HCT116 (cell line): ENCODE results near the gene NOP10. TPM values are rescaled to one million over a fixed set of nuclear protein-coding genes. Genes with fewer than 3 reads are reported as not detected.

Source experiments
- ATAC-seq: fragments of 200-7000 bp; cut with Tn5 transposase; 2 replicates; pipeline ENCODE4 v1.9.1; 2020; ENCODE audit warnings: mild to moderate bottlenecking, moderate library complexity
- BruUV-seq: library from RNA; stranded (reverse); fragments of 400-500 nt; replicated peaks from 2 replicates; lab custom pipeline; 2021; lab: Mats Ljungman, UMichigan
- CTCF ChIA-PET: fragments of 300-600 bp; sonication (Branson Sonifier 250); formaldehyde crosslinking; loops from one replicate; lab custom pipeline; 2021; ENCODE audit warnings: antibody characterized with exemption; lab: Charles Lee
- POLR2A ChIA-PET: fragments of 300-600, 350-600 bp; sonication (Branson Sonifier 250); formaldehyde crosslinking; loops from one replicate; lab custom pipeline; 2021; ENCODE audit warnings: antibody characterized with exemption; lab: Charles Lee
- RAD21 ChIA-PET, 2 experiments: fragments of 300-600 bp; sonication (Branson Sonifier 250); formaldehyde crosslinking; loops; one replicate each; lab custom pipeline; 2023; ENCODE audit warnings: low total read pairs in 2 of 2; ENCODE audit not compliant: uncharacterized antibody in 2 of 2, unreplicated experiment in 2 of 2, low non-redundant PET in 1 of 2; lab: Charles Lee
- DNase-seq: peaks from one replicate; pipeline ENCODE4 v3.0.0-alpha.2; 2010; ENCODE audit warnings: low read depth, low spot score
- H2AFZ ChIP-seq: fragments of 200-600 bp; shearing (Covaris generic), sonication (generic); 2 replicates; pipeline ENCODE4 v1.6.1; 2017; ENCODE audit warnings: low read depth, mixed run types, mixed read lengths, antibody characterized with exemption, low read length; ENCODE audit not compliant: poor library complexity, severe bottlenecking
- H3K27ac ChIP-seq: 2 replicates; pipeline ENCODE4 v1.5.1; 2012; ENCODE audit warnings: low read depth, low read length
- H3K27me3 ChIP-seq: fragments of 200-600 bp; sonication (generic); 2 replicates; pipeline ENCODE4 v1.6.1; 2016; ENCODE audit warnings: mixed run types, low read length, mixed read lengths; ENCODE audit not compliant: insufficient read depth
- H3K36me3 ChIP-seq, 2 experiments: fragments of 200-500 bp in 1 of 2; fragments of 200-600 bp in 1 of 2; sonication (Bioruptor generic) in 1 of 2; sonication (generic) in 1 of 2; 2 replicates each; pipeline versions ENCODE4 v1.5.1 to v1.6.1; 2014 to 2016; ENCODE audit warnings: low read length in 2 of 2, inconsistent platforms in 1 of 2, mixed read lengths in 1 of 2, mixed run types in 1 of 2; ENCODE audit not compliant: insufficient read depth in 2 of 2, control insufficient read depth in 1 of 2
- H3K4me1 ChIP-seq, 2 experiments: fragments of 200-600 bp in 1 of 2; sonication (generic) in 1 of 2; 2 replicates each; pipeline versions ENCODE4 v1.5.1 to v1.6.1; 2012 to 2017; ENCODE audit warnings: low read length in 2 of 2, inconsistent platforms in 1 of 2, mild to moderate bottlenecking in 1 of 2, mixed read lengths in 1 of 2, mixed run types in 1 of 2, moderate library complexity in 1 of 2; ENCODE audit not compliant: insufficient read depth in 2 of 2, control insufficient read depth in 1 of 2
- H3K4me2 ChIP-seq: fragments of 200-600 bp; sonication (generic); 2 replicates; pipeline ENCODE4 v1.6.1; 2017; ENCODE audit warnings: mixed run types, low read length, mixed read lengths
- H3K4me3 ChIP-seq, 2 experiments: fragments of 200-600 bp in 1 of 2; sonication (generic) in 1 of 2; replicated peaks in 1 of 2; 2 replicates each; pipeline ENCODE4 v1.5.1; 2011 to 2016; ENCODE audit warnings: low read length in 2 of 2, control low read depth in 1 of 2, low read depth in 1 of 2, mild to moderate bottlenecking in 1 of 2, mixed read lengths in 1 of 2, mixed run types in 1 of 2
- H3K79me2 ChIP-seq: fragments of 200-600 bp; sonication (generic); 2 replicates; pipeline ENCODE4 v1.6.1; 2017; ENCODE audit warnings: mild to moderate bottlenecking, mixed run types, low read length, moderate library complexity, mixed read lengths; ENCODE audit not compliant: insufficient read depth
- H3K9ac ChIP-seq: fragments of 200-600 bp; sonication (generic); 2 replicates; pipeline ENCODE4 v1.6.1; 2016; ENCODE audit warnings: low read length, mixed read lengths
- H3K9me2 ChIP-seq: fragments of 200-600 bp; sonication (generic), shearing (Covaris generic); 2 replicates; pipeline ENCODE4 v1.6.1; 2017; ENCODE audit warnings: mixed run types, mild to moderate bottlenecking, moderate library complexity; ENCODE audit not compliant: insufficient read depth
- H3K9me3 ChIP-seq, 2 experiments: fragments of 200-500 bp in 1 of 2; fragments of 200-600 bp in 1 of 2; sonication (Bioruptor generic) in 1 of 2; sonication (generic) in 1 of 2; 2 replicates each; pipeline ENCODE4 v1.6.1; 2014 to 2017; ENCODE audit warnings: low read length in 2 of 2, mixed read lengths in 2 of 2, inconsistent platforms in 1 of 2, low read depth in 1 of 2, mild to moderate bottlenecking in 1 of 2, mixed run types in 1 of 2, moderate library complexity in 1 of 2; ENCODE audit not compliant: control insufficient read depth in 1 of 2, insufficient read depth in 1 of 2
- H4K20me1 ChIP-seq: fragments of 200-600 bp; sonication (generic), shearing (Covaris generic); 2 replicates; pipeline ENCODE4 v1.6.1; 2017; ENCODE audit warnings: mixed run types, mild to moderate bottlenecking, moderate library complexity; ENCODE audit not compliant: insufficient read depth
- CBX3 ChIP-seq: IDR thresholded peaks from 2 replicates; pipeline ENCODE4 v1.6.1; 2012; ENCODE audit warnings: low read depth
- CEBPB ChIP-seq: IDR thresholded peaks from 2 replicates; pipeline ENCODE4 v1.6.1; 2012; ENCODE audit warnings: low read depth
- EGR1 ChIP-seq: IDR thresholded peaks from 2 replicates; pipeline ENCODE4 v1.6.1; 2012; ENCODE audit warnings: low read depth
- EZH2 ChIP-seq: fragments of 200-600 bp; sonication (generic); IDR thresholded peaks from 2 replicates; pipeline ENCODE4 v1.6.1; 2017; ENCODE audit warnings: antibody characterized with exemption, mixed run types
- FOSL1 ChIP-seq: IDR thresholded peaks from 2 replicates; pipeline ENCODE4 v1.6.1; 2012; ENCODE audit warnings: low read depth
- JUND ChIP-seq: IDR thresholded peaks from 2 replicates; pipeline ENCODE4 v1.6.1; 2012
- MAX ChIP-seq: IDR thresholded peaks from 2 replicates; pipeline ENCODE4 v1.6.1; 2012
- POLR2AphosphoS5 ChIP-seq: IDR thresholded peaks from 2 replicates; pipeline ENCODE4 v1.6.1; 2011; ENCODE audit warnings: mild to moderate bottlenecking, low read depth, low read length, moderate library complexity
- RAD21 ChIP-seq: IDR thresholded peaks from 2 replicates; pipeline ENCODE4 v1.6.1; 2012; ENCODE audit warnings: low read depth, mild to moderate bottlenecking
- SIN3A ChIP-seq: IDR thresholded peaks from 2 replicates; pipeline ENCODE4 v1.6.1; 2012; ENCODE audit warnings: low read depth
- SP1 ChIP-seq: IDR thresholded peaks from 2 replicates; pipeline ENCODE4 v1.6.1; 2012; ENCODE audit warnings: low read depth
- SRF ChIP-seq: IDR thresholded peaks from 2 replicates; pipeline ENCODE4 v1.6.1; 2012; ENCODE audit warnings: low read depth
- TCF7L2 ChIP-seq: IDR thresholded peaks from 2 replicates; pipeline ENCODE4 v1.7.0; 2011; ENCODE audit warnings: borderline replicate concordance, inconsistent platforms; ENCODE audit not compliant: insufficient read depth, insufficient read length; ENCODE audit errors: extremely low read depth
- ZFX ChIP-seq: fragments of 450-650 bp; IDR thresholded peaks from 2 replicates; pipeline ENCODE4 v1.6.1; 2017
- intact Hi-C: fragments of 100-400 bp; cut with micrococcal nuclease; formaldehyde crosslinking; loops from 2 replicates; pipeline ENCODE4 v1.10.0; 2022
- total RNA-seq: library from RNA; stranded (reverse); gene quantifications from one replicate; pipeline ENCODE4 v1.2.1, GENCODE V29; 2021; ENCODE audit not compliant: unreplicated experiment

NOP10 gene
- total RNA-seq, 1 experiment from 2014 or later = 216 TPM

GRCh38 chr15:34325368-34325767 is 17.6 kb downstream of the NOP10 start:
- intact Hi-C loops = no loop called here
- POLR2A ChIA-PET = no interaction called here
- CTCF ChIA-PET = no interaction called here

GRCh38 chr15:34324933-34325332 is 18.0 kb downstream of the NOP10 start:
- ChIA-PET RAD21 (no interaction called here), CTCF (no interaction called here), POLR2A (interaction anchor here (0.6 kb wide), 1 partner anchor 8 kb away, joined by 3 read pairs; no protein-coding TSS in a partner anchor)
- Histone ChIP-seq H3K4me3 (no peak overlapping the region), H3K9me2 (no peaks in the 10 kb centered on the region), H2AFZ (no peak overlapping the region), H3K27ac (no peak overlapping the region), H3K9me3 (no peaks in the 10 kb centered on the region), H4K20me1 (no peaks in the 10 kb centered on the region), H3K4me1 (peaks cover 8 to 20% of the 10 kb centered on the region in 2 experiments; a peak in 3 of 4 replicates), H3K4me2 (no peak overlapping the region), H3K9ac (no peak overlapping the region), H3K27me3 (no peaks in the 10 kb centered on the region), H3K79me2 (no peaks in the 10 kb centered on the region), H3K36me3 (no peaks in the 10 kb centered on the region)
- TF ChIP-seq TCF7L2 = no peak
- TF ChIP-seq CBX3 = no peak
- TF ChIP-seq SP1 = no peak
- no peak for TF ChIP-seq FOSL1
- no peak for TF ChIP-seq JUND
- TF ChIP-seq ZFX = no peak
- TF ChIP-seq EGR1 = no peak
- TF ChIP-seq CEBPB = no peak
- no peak for TF ChIP-seq SIN3A
- BruUV-seq = no TSS peak
- ATAC-seq = no peak
- intact Hi-C loops = no loop called here
- no peak for DNase-seq

More at GRCh38 chr15:34325368-34325767, 17.6 kb downstream of the NOP10 start:
- no TSS peak for BruUV-seq
- no peak overlapping the region for H3K4me2 ChIP-seq
- DNase-seq (no peak), ATAC-seq (no peak)
- H3K9me2 ChIP-seq = no peaks in the 10 kb centered on the region
- H3K4me3 ChIP-seq = no peak overlapping the region
- RAD21 ChIA-PET = no interaction called here
- H3K27me3 ChIP-seq = no peaks in the 10 kb centered on the region
- peaks cover 5 to 16% of the 10 kb centered on the region in 2 experiments; a peak in 3 of 4 replicates for H3K4me1 ChIP-seq
- TF ChIP-seq EZH2 (no peak), TCF7L2 (no peak), POLR2AphosphoS5 (no peak), RAD21 (no peak), SRF (no peak), CEBPB (no peak), JUND (no peak), MAX (no peak)
- TF ChIP-seq, all 23 proteins: peak for 0
- no peaks in the 10 kb centered on the region for H3K36me3 ChIP-seq
- no peak overlapping the region for H3K27ac ChIP-seq
- H4K20me1 ChIP-seq = no peaks in the 10 kb centered on the region
- H3K79me2 ChIP-seq = no peaks in the 10 kb centered on the region
- no peak overlapping the region for H2AFZ ChIP-seq
- no peaks in the 10 kb centered on the region for H3K9me3 ChIP-seq
- no peak overlapping the region for H3K9ac ChIP-seq
